ENCODE data around the gene DHRS3. TPM values are rescaled to one million over a fixed set of nuclear protein-coding genes. Genes with fewer than 3 reads are reported as not detected.

The DHRS3 gene
- total and polyA plus RNA-seq, 2 donors (not counting 3 experiments of a cell fraction or from before 2014, with no cell fraction given), result 54.3 to 75.2 TPM

GRCh38 chr1:12588695-12589094 lies 29.3 kb downstream of the DHRS3 start:
- H2AFZ ChIP-seq (ENCODE audit: low read depth, low read length), result no peak overlapping the region
- no peaks in the 10 kb centered on the region for H3K9me3 ChIP-seq (replicated peaks; ENCODE audit: control insufficient read depth, insufficient read depth, low read length)
- no peak overlapping the region for H3K4me3 ChIP-seq (replicated peaks in 1 of 3; ENCODE audit: insufficient read depth in 1 of 3, low read depth in 1 of 3, low read length in 3 of 3)
- no peaks in the 10 kb centered on the region for H3K9me1 ChIP-seq (replicated peaks; ENCODE audit: control insufficient read depth, extremely low read depth, insufficient read depth, low read length)
- H3K4me2 ChIP-seq (ENCODE audit: insufficient read depth, low read length), result no peak overlapping the region
- H3K27me3 ChIP-seq (ENCODE audit: control insufficient read depth in 2 of 2, insufficient read depth in 2 of 2, low read length in 2 of 2), result no peaks in the 10 kb centered on the region
- BruUV-seq (replicated peaks), result no TSS peak
- H3K9ac ChIP-seq (replicated peaks; ENCODE audit: extremely low read depth, insufficient read depth, low read length), result no peak overlapping the region
- no peak overlapping the region for H3K27ac ChIP-seq (ENCODE audit: insufficient read depth, low read depth, low read length)
- peaks cover 0 to 14% of the 10 kb centered on the region in 2 experiments for H3K36me3 ChIP-seq (ENCODE audit: control insufficient read depth in 2 of 2, extremely low read depth in 1 of 2, insufficient read depth in 2 of 2, low read length in 2 of 2)
- no peaks in the 10 kb centered on the region for H4K20me1 ChIP-seq (replicated peaks; ENCODE audit: control insufficient read depth, extremely low read depth, insufficient read depth, low read length)
- dilution Hi-C loops (cut with MboI; ENCODE audit: extremely low pct_ligation_motif_present, low sequenced_read_pairs), result no loop called here
- no peaks in the 10 kb centered on the region for H3K4me1 ChIP-seq (ENCODE audit: control insufficient read depth, extremely low read depth, insufficient read depth, low read length)
- POLR2A ChIA-PET, result no interaction called here
- H3K79me2 ChIP-seq (ENCODE audit: control insufficient read depth, insufficient read depth, low read length), result no peaks in the 10 kb centered on the region
- CTCF ChIA-PET, result no interaction called here
- intact Hi-C loops (cut with micrococcal nuclease), result no loop called here
- DNase-seq (ENCODE audit: low read depth, low spot score) (no peak), FAIRE-seq (no peak)
- TF ChIP-seq GATA2 (IDR thresholded peaks at IDR 0.05; ENCODE audit: insufficient read depth, insufficient read length, low read depth, low read length) (no peak), POLR2AphosphoS5 (IDR thresholded peaks at IDR 0.05; ENCODE audit: insufficient read depth, low read depth, low read length) (no peak), MYC (IDR thresholded peaks at IDR 0.05; ENCODE audit: low read depth, low read length) (no peak), JUN (IDR thresholded peaks at IDR 0.05; ENCODE audit: borderline replicate concordance, insufficient read depth, insufficient read length, low read depth) (no peak), MAX (IDR thresholded peaks at IDR 0.05; ENCODE audit: insufficient read depth, insufficient read length) (no peak), EZH2 (IDR thresholded peaks at IDR 0.05; ENCODE audit: borderline replicate concordance, low read depth, low read length, severe bottlenecking) (no peak), POLR2A (IDR thresholded peaks at IDR 0.05; ENCODE audit: low read depth, low read length) (no peak), FOS (IDR thresholded peaks at IDR 0.05; ENCODE audit: borderline replicate concordance, insufficient read depth, low read length) (no peak), CTCF (IDR thresholded peaks at IDR 0.05; ENCODE audit: extremely low read depth in 1 of 2, insufficient read depth in 1 of 2, low read depth in 1 of 2, low read length in 2 of 2) (no peak)
